Stimulated activated CD8-positive, alpha-beta memory T cell treated with anti-CD3 and anti-CD28 coated beads, Interleukin-12 subunit alpha, Interleukin-12 subunit beta, amount 100 ng/mL, for 1 hour (primary cell): ENCODE results near the gene CROT.
A peak's percentile ranks its signal among the peaks of the same experiment; 100 is the strongest.

Experiments used
- DNase-seq: peaks from one replicate; pipeline ENCODE4 v3.0.0-alpha.2; 2020; ENCODE audit warnings: low read depth

The CROT gene

GRCh38 chr7:87413951-87414793 is 68.7 kb downstream of the CROT start:
- DNase-seq, result no peak

GRCh38 chr7:87414794-87415188 is 69.3 kb downstream of the CROT start:
- DNase-seq, result no peak

- peak; percentile 66 for DNase-seq
These were observed 71.5 kb downstream of the CROT start for GRCh38 chr7:87416682-87417587.

GRCh38 chr7:87420173-87420572 is 74.7 kb downstream of the CROT start:
- DNase-seq, result no peak

- no peak for DNase-seq
These were observed 78.6 kb downstream of the CROT start for GRCh38 chr7:87424075-87424474.

GRCh38 chr7:87426160-87426559 is 80.7 kb downstream of the CROT start:
- DNase-seq, result no peak

GRCh38 chr7:87427288-87427687 is 81.8 kb downstream of the CROT start:
- DNase-seq, result no peak

- DNase-seq, result no peak
These were observed 87.1 kb downstream of the CROT start for GRCh38 chr7:87432536-87432935.

GRCh38 chr7:87435546-87435945 is 90.1 kb downstream of the CROT start:
- no peak for DNase-seq

GRCh38 chr7:87445897-87446296 is 100.4 kb downstream of the CROT start:
- DNase-seq, result no peak

- DNase-seq, result no peak
These were observed 101.7 kb downstream of the CROT start for GRCh38 chr7:87447116-87447635.

- no peak for DNase-seq
These were observed 102.9 kb downstream of the CROT start for GRCh38 chr7:87448388-87448787.
